Measurements from ENCODE around the gene GALK2.

DNA sequence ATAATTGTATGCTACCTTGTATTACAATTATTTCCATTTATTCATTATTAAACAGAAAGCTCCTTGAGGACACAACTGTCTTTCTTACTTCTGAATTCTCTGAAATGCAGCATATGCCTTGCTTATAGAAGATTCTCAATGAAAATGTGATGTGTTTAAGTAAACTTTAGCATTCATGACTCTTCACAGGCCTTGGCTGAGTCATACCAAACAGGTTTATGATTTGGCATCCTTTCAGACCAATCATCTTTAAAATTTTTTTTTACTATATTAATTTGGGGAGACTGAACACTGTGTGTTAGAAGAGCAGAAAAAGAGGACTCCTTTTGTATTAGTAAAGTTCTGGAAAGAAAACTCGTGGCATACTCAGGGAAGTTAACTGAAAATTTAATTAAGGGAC, 6.4 kb upstream of the GALK2 start:
- TF ChIP-seq POLR2A (IDR thresholded peaks at IDR 0.05; ENCODE audit: low read depth, low read length): no peak
- no peak for TF ChIP-seq POLR2AphosphoS5 (IDR thresholded peaks at IDR 0.05; ENCODE audit: low read depth, low read length)
